Fibroblast of the conjunctiva (primary cell): ENCODE measurements around the gene ANGEL2.
"Not testable (repeated sequence)": the region's sequence is repeated elsewhere in the genome, so short reads cannot be mapped to it uniquely, and the experiment has no call there.

ENCODE experiments used
- DNase-seq: peaks from one replicate; pipeline ENCODE4 v3.0.0-alpha.2; 2010; ENCODE audit warnings: low read depth

The ANGEL2 gene

GRCh38 chr1:213015099-213016050 lies at the start of gene ANGEL2:
Gene ANGEL2, minus strand, starts transcription at chr1:213015867. Its CDS starts 196 bp downstream, at chr1:213015671.
- DNase-seq: peak; percentile 96

- DNase-seq: no peak
Measured at GRCh38 chr1:213061263-213061662, 45.6 kb upstream of the ANGEL2 start.

- no peak for DNase-seq
Measured at GRCh38 chr1:213060836-213061235, 45.2 kb upstream of the ANGEL2 start.

- no peak for DNase-seq
Measured at GRCh38 chr1:213057264-213058059, 41.8 kb upstream of the ANGEL2 start.

- DNase-seq: no peak
Measured at GRCh38 chr1:213055767-213056166, 40.1 kb upstream of the ANGEL2 start.

DNA sequence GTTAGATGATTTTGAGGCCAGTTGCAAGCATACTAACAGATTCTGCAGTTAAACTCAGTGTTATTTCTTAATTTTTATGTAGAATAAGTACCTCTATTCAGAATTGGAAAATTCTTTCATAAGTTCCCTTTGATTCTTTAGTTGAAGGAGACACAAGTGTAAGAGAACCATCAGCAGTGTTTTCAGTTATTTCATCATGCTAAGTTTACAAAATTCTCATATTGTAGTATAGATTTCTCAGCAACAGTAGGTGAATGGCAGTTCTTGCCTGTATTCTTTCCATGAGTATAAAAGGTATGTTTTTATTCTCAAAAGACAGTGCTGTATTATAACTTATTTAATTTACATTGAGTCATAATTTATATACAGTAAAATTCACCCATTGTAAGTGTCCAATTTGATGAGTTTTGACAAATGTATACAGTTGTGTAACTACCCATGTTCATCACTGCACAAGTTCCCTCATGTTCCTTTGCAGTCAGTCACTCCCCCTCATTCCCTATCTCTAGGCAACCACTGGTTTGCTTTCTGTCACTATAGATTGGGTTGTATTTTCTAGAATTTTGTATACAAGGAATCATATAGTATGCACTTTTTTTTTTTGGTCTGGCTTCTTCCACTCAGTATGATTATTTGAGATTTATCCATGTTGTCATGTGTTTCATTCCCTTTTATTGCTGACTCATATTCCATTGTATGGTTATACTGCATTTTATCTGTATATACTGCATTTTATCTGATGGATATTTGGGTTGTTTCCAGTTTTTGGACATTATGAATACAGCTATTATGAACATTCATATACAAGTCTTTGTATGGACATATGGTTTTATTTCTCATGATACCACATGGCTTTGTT lies 39.3 kb upstream of the ANGEL2 start:
- no peak for DNase-seq

DNA sequence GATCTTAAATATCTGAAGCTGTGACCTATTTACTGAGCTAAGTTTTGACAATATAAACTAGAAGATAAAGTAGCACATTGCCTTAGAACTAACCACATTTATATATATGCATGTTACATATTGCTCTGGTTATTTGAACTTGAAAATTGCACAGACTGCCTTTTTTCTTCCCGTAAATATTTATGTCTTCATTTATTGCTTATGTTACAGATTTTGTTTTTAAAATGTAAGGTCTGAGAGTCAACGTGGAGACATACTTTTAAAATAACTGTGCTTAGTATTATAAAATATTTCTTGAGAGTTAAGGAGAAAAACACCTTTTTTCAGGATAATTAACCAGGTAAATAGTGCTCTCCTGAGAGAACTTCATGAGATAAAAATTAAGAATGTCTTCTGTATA lies 38.5 kb upstream of the ANGEL2 start:
- DNase-seq: no peak

DNA sequence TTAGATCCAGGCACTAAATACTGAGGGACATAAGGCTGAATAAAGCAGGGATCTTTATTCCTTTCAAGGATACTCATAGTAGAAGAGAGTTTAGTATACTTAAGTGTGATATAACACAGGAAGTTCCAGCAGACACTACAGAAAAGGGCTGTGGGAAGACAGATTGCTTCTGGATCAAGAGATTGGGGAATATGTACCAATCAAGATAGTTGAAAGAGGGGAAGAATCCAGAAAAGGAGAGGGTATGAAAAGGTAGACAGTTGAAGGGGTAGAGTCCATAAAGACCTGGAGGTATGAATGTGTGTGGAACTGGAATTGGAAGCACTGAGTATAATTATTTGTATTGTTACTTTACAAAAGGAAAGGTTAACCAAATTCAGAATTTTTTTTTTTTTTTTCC lies 37.8 kb upstream of the ANGEL2 start:
- no peak for DNase-seq

DNA sequence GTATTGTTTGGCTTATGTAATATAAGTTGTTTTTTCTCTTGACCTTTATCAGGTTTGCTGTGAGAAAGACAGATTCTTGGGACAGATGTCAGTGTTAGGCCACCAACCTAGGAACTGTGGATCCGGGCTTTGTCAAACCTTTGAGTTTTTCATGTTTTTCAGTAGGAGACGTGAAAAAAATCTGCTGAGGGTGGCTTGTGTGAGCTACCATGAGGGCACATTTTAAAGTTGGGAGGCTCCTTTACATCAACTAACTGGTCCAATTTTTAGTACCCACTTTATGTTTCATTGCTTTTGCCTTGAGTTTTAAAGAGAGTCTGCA lies 36.2 kb upstream of the ANGEL2 start:
- no peak for DNase-seq

GRCh38 chr1:213051127-213051880 lies 35.6 kb upstream of the ANGEL2 start, which contains the start of gene RPS6KC1:
Gene RPS6KC1, plus strand, starts transcription at chr1:213051241. Its CDS starts 164 bp downstream, at chr1:213051405.
- peak; percentile 61 for DNase-seq

DNA sequence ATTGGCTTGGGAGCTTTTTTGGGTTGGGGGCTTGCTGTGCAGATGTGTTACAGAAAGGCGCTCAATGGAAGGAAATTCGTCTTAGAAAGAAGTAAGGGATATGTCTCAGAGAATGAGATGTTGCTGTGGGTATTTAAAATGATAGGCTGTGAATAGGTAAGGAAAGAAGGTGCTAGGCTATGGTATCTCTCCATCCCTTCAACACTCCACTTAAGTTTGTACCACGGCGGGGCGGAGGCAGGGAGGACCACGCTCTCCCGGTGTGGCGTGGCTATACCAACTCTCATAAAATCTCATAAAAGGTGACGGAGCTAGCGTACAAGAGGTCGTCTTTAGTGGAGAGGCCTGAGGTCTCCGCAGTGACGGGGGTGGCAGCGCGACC lies 35.1 kb upstream of the ANGEL2 start:
- no peak for DNase-seq

GRCh38 chr1:213049232-213049631 lies 33.6 kb upstream of the ANGEL2 start:
- DNase-seq: no peak

GRCh38 chr1:213045321-213046226 lies 29.9 kb upstream of the ANGEL2 start:
- DNase-seq: not testable (repeated sequence)

GRCh38 chr1:213041443-213041842 lies 25.8 kb upstream of the ANGEL2 start:
- no peak for DNase-seq

DNA sequence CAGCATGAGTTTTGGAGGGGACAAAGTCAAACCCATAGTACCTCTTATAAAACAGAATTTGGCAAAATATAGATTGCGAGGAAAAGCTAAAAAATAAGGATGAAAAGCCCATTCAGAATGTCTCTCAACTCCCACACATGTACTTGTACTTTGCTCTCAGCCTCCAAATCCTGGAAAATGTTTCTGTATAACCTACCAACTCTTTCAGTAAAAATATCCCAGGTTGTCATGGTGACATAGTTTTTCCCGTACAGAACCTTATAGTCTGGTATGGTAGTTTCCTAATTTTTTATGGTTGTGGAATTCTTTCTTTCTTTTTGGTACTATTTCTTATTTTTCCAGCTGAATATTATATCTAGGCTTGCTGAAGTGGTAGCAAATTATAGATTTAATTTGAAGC lies 19.9 kb upstream of the ANGEL2 start:
- DNase-seq: no peak

DNA sequence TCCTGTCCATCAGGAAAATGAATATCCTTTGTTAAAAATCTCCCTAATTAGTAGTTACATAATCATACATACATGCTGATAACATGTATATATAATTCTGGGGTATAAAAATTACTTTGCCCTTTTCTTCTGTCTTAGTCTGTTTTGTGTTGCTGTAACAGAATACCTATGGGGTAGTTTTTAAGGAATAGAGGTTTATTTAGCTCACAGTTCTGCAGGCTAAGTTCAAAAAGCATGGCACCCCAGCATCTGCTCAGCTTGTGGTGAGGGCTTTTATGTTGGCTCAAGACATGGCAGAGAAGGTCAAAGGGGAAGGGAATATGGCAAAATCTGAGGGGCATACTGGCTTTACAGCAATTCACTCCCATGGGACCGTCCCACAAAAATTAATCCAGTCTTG lies 19.0 kb upstream of the ANGEL2 start:
- no peak for DNase-seq

DNA sequence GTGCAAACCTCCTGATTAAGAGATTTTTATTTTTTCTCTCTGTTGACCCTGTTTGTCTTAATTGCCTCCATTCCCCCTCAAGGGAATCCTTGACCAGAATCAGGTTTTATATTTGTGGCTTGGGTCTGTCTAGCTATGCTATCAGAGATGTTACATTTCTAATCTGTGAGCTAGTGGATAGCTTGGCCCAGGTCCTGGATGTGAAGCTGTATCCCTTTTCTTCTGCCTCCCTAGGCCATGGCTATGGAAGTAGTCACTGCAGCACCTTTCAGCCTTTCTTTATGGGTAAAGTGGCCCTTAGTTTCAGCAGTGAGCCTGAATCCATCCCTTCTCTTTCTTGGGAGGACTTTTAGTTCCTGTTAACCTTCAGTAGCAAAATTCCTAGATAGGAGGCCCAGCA lies 17.0 kb upstream of the ANGEL2 start:
- no peak for DNase-seq

DNA sequence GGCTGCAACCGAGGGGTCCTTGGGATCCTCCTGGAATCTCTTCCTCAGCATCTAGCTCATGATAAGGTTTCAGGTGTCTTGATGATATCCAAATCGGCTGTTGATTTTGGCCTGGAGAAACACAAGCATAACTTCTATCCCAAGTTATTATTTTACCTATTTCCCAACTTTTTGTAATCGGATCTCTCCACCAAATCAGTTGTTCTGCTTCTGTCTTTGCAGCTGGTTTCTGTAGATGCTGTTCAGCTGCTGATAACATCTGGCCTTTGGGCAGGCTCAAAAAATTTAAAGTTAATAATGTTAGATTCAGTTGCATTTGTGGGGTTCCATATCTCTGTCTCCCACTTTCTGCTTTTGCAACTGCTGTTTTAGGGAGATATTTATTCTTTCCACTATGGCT lies 11.4 kb upstream of the ANGEL2 start:
- DNase-seq: not testable (repeated sequence)

- no peak for DNase-seq
Measured at GRCh38 chr1:213020016-213020415, 4.3 kb upstream of the ANGEL2 start.

DNA sequence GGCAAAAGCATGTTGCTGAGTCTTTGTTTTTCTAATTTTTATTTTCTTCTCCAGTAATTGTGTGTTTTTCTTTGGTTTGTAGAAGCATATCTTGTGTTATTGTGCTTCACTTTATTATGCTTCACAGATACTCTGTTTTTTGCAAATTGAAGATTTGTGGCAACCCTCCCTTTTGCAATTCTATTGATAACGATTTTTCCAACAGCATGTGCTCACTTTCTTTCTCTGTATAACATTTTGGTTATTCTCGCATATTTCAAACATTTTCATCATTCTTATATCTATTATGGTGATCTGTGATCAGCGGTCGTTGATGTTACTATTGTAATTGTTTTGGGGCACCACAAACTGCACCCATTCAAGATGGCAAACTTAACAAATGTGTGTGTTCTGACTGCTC lies 3.8 kb upstream of the ANGEL2 start:
- no peak for DNase-seq
